Measurements from ENCODE around the gene SLC37A1. TPM values are rescaled to one million over a fixed set of nuclear protein-coding genes. Genes with fewer than 3 reads are reported as not detected.

Gene SLC37A1
- total RNA-seq, 1 experiment from 2014 or later = 37.7 TPM

DNA sequence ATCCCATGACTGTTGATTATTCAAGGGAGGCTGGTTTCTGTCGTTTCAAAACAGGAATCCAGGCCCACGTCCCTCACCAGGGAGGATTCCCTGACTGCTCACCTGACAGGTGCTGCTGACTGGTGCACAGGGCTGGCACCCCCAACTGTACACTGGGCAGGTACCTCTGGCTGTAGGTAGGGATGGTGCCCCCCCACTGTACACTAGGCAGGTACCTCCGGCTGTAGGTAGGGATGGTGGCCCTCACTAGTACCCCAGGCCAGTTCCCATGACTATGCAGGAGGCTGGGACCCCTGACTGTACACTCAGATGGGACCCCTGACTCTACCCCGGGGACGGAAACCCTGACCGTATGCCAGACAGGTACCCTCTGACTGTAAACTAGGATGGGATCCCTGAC is 106.2 kb downstream of the SLC37A1 start:
- Histone ChIP-seq H4K91ac (ENCODE audit: insufficient read length, low read depth, low read length) (no peak overlapping the region), H4K5ac (ENCODE audit: insufficient read length, low read depth, low read length) (no peak overlapping the region), H3K9ac (ENCODE audit: extremely low read depth, insufficient read length, low read length) (no peak overlapping the region), H2AK5ac (ENCODE audit: insufficient read length, low read length) (no peak overlapping the region), H3K79me2 (ENCODE audit: insufficient read depth, low read length) (no peaks in the 10 kb centered on the region), H3K23ac (ENCODE audit: insufficient read length, low read depth, low read length) (no peak overlapping the region), H3K4me1 (ENCODE audit: insufficient read depth, low read length) (no peaks in the 10 kb centered on the region), H3K9me3 (ENCODE audit: control insufficient read depth, low read depth, low read length) (no peaks in the 10 kb centered on the region), H3K14ac (ENCODE audit: insufficient read depth, low read length) (no peak overlapping the region), H3K4ac (ENCODE audit: low read depth, low read length) (no peak overlapping the region), H2BK5ac (ENCODE audit: insufficient read length, low read length) (no peak overlapping the region), H3K18ac (ENCODE audit: insufficient read length, low read depth, low read length) (no peak overlapping the region), H4K20me1 (ENCODE audit: control insufficient read depth, insufficient read depth, insufficient read length) (peaks cover 3% of the 10 kb centered on the region), H3K79me1 (ENCODE audit: insufficient read depth, low read depth, low read length, poor library complexity, severe bottlenecking) (no peaks in the 10 kb centered on the region), H2BK12ac (ENCODE audit: insufficient read length, low read depth, low read length) (no peak overlapping the region), H3T11ph (ENCODE audit: low read length) (no peak overlapping the region), H3K27me3 (ENCODE audit: insufficient read depth, low read length) (no peaks in the 10 kb centered on the region), H3K23me2 (ENCODE audit: insufficient read length, low read depth, low read length, poor library complexity, severe bottlenecking) (no peaks in the 10 kb centered on the region), H4K8ac (replicated peaks; ENCODE audit: insufficient read length, low read depth, low read length) (no peak overlapping the region), H2BK120ac (ENCODE audit: low read depth, low read length, poor library complexity, severe bottlenecking) (no peak overlapping the region), H2AFZ (ENCODE audit: low read length) (no peak overlapping the region), H3K27ac (ENCODE audit: insufficient read length, low read depth, low read length) (no peak overlapping the region), H2BK20ac (ENCODE audit: low read depth, low read length, poor library complexity, severe bottlenecking) (no peak overlapping the region), H2BK15ac (ENCODE audit: low read depth, low read length) (no peak overlapping the region), H3K56ac (ENCODE audit: insufficient read length, low read depth, low read length) (no peak overlapping the region), H3K4me2 (ENCODE audit: insufficient read depth, insufficient read length, low read length) (no peak overlapping the region)
- H3K4me1 Mint-ChIP-seq = peaks cover 19 to 21% of the 10 kb centered on the region in 2 experiments
- no peak for DNase-seq
- H3K27me3 Mint-ChIP-seq (ENCODE audit: low read depth) = peaks cover 42% of the 10 kb centered on the region
- TF ChIP-seq, protein P1, sequence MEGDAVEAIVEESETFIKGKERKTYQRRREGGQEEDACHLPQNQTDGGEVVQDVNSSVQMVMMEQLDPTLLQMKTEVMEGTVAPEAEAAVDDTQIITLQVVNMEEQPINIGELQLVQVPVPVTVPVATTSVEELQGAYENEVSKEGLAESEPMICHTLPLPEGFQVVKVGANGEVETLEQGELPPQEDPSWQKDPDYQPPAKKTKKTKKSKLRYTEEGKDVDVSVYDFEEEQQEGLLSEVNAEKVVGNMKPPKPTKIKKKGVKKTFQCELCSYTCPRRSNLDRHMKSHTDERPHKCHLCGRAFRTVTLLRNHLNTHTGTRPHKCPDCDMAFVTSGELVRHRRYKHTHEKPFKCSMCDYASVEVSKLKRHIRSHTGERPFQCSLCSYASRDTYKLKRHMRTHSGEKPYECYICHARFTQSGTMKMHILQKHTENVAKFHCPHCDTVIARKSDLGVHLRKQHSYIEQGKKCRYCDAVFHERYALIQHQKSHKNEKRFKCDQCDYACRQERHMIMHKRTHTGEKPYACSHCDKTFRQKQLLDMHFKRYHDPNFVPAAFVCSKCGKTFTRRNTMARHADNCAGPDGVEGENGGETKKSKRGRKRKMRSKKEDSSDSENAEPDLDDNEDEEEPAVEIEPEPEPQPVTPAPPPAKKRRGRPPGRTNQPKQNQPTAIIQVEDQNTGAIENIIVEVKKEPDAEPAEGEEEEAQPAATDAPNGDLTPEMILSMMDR (conservative IDR thresholded peaks at IDR 0.05) = no peak
- H3K27ac Mint-ChIP-seq = no peak overlapping the region
- peaks cover 3% of the 10 kb centered on the region in 2 experiments; a peak in 2 of 5 replicates for H3K9me3 Mint-ChIP-seq
- WGBS (ENCODE audit: extremely low coverage, insufficient read length, low lambda C conversion rate) = no CpG with 5 or more reads among the region's 6 CpGs
- H3K4me3 Mint-ChIP-seq = no peak overlapping the region
- H3K36me3 Mint-ChIP-seq (ENCODE audit: insufficient read depth in 1 of 3, low read depth in 3 of 3) = no peaks in the 10 kb centered on the region
